ENCODE measurements around the gene ATOH1. TPM values are rescaled to one million over a fixed set of nuclear protein-coding genes. Genes with fewer than 3 reads are reported as not detected.

The ATOH1 gene
- total and polyA plus RNA-seq, 2 experiments from 2014 or later: 0.24 to 0.69 TPM

DNA sequence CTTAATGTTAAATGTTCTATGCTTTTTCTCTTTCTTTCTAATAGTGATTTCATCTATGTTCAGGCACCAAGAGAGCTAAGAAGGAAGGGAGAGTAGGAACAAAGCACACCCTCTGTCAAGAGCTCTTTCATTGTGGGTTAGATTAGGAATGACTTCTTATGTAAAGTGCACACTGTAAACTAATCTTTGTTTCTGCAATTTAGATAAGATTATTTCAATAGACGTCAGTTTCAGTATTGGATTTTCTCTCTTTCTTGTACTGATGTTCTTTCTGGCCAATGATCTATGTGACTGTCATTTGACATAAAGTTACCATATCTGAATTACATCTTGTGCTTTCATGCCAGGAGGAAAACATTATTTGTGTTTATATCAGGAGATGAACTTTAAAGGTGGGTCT lies 48.2 kb downstream of the ATOH1 start (continued):
- TF ChIP-seq, protein P1, sequence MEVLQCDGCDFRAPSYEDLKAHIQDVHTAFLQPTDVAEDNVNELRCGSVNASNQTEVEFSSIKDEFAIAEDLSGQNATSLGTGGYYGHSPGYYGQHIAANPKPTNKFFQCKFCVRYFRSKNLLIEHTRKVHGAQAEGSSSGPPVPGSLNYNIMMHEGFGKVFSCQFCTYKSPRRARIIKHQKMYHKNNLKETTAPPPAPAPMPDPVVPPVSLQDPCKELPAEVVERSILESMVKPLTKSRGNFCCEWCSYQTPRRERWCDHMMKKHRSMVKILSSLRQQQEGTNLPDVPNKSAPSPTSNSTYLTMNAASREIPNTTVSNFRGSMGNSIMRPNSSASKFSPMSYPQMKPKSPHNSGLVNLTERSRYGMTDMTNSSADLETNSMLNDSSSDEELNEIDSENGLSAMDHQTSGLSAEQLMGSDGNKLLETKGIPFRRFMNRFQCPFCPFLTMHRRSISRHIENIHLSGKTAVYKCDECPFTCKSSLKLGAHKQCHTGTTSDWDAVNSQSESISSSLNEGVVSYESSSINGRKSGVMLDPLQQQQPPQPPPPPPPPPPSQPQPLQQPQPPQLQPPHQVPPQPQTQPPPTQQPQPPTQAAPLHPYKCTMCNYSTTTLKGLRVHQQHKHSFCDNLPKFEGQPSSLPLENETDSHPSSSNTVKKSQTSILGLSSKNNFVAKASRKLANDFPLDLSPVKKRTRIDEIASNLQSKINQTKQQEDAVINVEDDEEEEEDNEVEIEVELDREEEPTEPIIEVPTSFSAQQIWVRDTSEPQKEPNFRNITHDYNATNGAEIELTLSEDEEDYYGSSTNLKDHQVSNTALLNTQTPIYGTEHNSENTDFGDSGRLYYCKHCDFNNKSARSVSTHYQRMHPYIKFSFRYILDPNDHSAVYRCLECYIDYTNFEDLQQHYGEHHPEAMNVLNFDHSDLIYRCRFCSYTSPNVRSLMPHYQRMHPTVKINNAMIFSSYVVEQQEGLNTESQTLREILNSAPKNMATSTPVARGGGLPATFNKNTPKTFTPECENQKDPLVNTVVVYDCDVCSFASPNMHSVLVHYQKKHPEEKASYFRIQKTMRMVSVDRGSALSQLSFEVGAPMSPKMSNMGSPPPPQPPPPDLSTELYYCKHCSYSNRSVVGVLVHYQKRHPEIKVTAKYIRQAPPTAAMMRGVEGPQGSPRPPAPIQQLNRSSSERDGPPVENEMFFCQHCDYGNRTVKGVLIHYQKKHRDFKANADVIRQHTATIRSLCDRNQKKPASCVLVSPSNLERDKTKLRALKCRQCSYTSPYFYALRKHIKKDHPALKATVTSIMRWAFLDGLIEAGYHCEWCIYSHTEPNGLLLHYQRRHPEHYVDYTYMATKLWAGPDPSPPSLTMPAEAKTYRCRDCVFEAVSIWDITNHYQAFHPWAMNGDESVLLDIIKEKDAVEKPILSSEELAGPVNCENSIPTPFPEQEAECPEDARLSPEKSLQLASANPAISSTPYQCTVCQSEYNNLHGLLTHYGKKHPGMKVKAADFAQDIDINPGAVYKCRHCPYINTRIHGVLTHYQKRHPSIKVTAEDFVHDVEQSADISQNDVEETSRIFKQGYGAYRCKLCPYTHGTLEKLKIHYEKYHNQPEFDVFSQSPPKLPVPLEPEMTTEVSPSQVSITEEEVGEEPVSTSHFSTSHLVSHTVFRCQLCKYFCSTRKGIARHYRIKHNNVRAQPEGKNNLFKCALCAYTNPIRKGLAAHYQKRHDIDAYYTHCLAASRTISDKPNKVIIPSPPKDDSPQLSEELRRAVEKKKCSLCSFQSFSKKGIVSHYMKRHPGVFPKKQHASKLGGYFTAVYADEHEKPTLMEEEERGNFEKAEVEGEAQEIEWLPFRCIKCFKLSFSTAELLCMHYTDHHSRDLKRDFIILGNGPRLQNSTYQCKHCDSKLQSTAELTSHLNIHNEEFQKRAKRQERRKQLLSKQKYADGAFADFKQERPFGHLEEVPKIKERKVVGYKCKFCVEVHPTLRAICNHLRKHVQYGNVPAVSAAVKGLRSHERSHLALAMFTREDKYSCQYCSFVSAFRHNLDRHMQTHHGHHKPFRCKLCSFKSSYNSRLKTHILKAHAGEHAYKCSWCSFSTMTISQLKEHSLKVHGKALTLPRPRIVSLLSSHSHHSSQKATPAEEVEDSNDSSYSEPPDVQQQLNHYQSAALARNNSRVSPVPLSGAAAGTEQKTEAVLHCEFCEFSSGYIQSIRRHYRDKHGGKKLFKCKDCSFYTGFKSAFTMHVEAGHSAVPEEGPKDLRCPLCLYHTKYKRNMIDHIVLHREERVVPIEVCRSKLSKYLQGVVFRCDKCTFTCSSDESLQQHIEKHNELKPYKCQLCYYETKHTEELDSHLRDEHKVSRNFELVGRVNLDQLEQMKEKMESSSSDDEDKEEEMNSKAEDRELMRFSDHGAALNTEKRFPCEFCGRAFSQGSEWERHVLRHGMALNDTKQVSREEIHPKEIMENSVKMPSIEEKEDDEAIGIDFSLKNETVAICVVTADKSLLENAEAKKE (CRISPR knock-in tag; IDR thresholded peaks at IDR 0.05): no peak
- TF ChIP-seq NANOG (IDR thresholded peaks at IDR 0.05; ENCODE audit: borderline replicate concordance): no peak
- TF ChIP-seq STAT1 (IDR thresholded peaks at IDR 0.05; ENCODE audit: unreplicated experiment): no peak
- no peak for TF ChIP-seq CREB1 (CRISPR knock-in tag; IDR thresholded peaks at IDR 0.05; ENCODE audit: low read depth)

- no peak overlapping the region for H3K27ac Mint-ChIP-seq
- H3K36me3 Mint-ChIP-seq (ENCODE audit: low read depth): no peaks in the 10 kb centered on the region
- no peak for DNase-seq (ENCODE audit: low spot score)
- H3K4me2 ChIP-seq: no peak overlapping the region
- no peaks in the 10 kb centered on the region for H3K27me3 Mint-ChIP-seq (ENCODE audit: insufficient read depth, low read depth, poor library complexity)
- H3K27me3 ChIP-seq (ENCODE audit: insufficient read depth): no peaks in the 10 kb centered on the region
- H3K4me3 Mint-ChIP-seq: no peak overlapping the region
- H4K20me1 ChIP-seq (replicated peaks; ENCODE audit: insufficient read depth): no peaks in the 10 kb centered on the region
- H3K79me2 ChIP-seq (replicated peaks; ENCODE audit: insufficient read depth): no peaks in the 10 kb centered on the region
- no peaks in the 10 kb centered on the region for H3K9me3 Mint-ChIP-seq
- H2AFZ ChIP-seq: no peak overlapping the region
- H3K4me3 ChIP-seq: no peak overlapping the region
- no peak overlapping the region for H3K27ac ChIP-seq (ENCODE audit: low read depth)
- H3K4me1 Mint-ChIP-seq: no peaks in the 10 kb centered on the region
- no peak for ATAC-seq
- H3K4me1 ChIP-seq (ENCODE audit: insufficient read depth): no peaks in the 10 kb centered on the region
- no peaks in the 10 kb centered on the region for H3K36me3 ChIP-seq (ENCODE audit: insufficient read depth)
- no peaks in the 10 kb centered on the region for H3F3A ChIP-seq (replicated peaks; ENCODE audit: low read depth)
- H3K9me2 ChIP-seq (ENCODE audit: insufficient read depth): no peaks in the 10 kb centered on the region
- no peak for TF ChIP-seq CTCF (conservative IDR thresholded peaks at IDR 0.05; ENCODE audit: low read depth in 2 of 2)
- no peak for TF ChIP-seq STAT1 (IDR thresholded peaks at IDR 0.05; ENCODE audit: unreplicated experiment)
- no peak for TF ChIP-seq EZH2 (IDR thresholded peaks at IDR 0.05; ENCODE audit: low read depth, unreplicated experiment)
- TF ChIP-seq ZNF331 (CRISPR knock-in tag; IDR thresholded peaks at IDR 0.05; ENCODE audit: low read depth): no peak
- no peak for TF ChIP-seq JUNB (IDR thresholded peaks at IDR 0.05; ENCODE audit: unreplicated experiment)
- no peak for TF ChIP-seq ZNF114 (CRISPR knock-in tag; IDR thresholded peaks at IDR 0.05)
- TF ChIP-seq, protein P1 (CRISPR knock-in tag; IDR thresholded peaks at IDR 0.05): no peak
Observed at GRCh38 chr4:93878566-93878965, 50.0 kb downstream of the ATOH1 start.
